ENCODE measurements around the gene PLD3. TPM values are rescaled to one million over a fixed set of nuclear protein-coding genes. Genes with fewer than 3 reads are reported as not detected.
"Not testable (repeated sequence)": the region's sequence is repeated elsewhere in the genome, so short reads cannot be mapped to it uniquely, and the experiment has no call there.

PLD3 gene
- total RNA-seq, 2 donors from 2014 or later, result 193 to 202 TPM

DNA sequence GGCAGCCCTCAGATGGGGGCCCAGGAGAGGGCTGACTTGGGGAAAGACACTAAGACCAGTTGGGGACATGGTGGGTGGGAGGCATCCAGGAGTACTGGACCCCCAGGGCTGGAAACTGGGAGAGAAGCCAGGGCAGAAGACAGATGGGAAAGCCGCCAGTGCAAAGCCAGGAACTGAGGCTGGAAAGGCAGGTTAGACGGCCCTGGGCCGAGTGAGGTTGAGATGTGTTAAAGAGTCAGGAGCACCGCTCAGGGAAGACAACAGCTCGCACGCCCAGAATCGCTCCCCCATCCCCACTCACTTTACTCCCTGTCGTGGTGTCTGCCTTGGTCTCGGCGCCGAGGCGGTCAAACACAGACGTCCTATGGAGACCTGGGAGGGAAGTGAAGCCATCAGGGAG is 24.8 kb upstream of the PLD3 start:
- no peak for ATAC-seq
- intact Hi-C loops (cut with DNase I), result no loop called here
- DNase-seq, result no peak

DNA sequence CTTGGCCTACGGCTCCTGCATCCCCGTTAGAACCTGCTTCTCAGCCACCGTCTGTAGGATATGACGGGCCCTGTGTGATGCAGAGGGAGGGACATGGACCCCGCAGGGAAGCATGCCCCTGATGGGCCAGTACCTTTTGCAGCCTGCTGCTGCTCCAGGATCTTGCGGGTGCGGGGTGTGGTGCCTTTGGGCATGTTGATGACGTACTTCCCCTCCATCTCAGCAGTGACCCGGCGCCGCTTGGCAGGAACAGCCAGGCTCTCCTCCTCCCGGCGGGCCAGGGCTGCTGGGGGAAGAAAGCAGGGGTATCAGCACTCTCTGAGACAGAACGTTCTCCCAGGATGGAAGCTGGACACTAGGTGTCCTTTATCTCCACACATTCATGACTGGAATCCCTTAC is 22.3 kb upstream of the PLD3 start:
- intact Hi-C loops (cut with DNase I), result no loop called here
- ATAC-seq (no peak), DNase-seq (no peak)

DNA sequence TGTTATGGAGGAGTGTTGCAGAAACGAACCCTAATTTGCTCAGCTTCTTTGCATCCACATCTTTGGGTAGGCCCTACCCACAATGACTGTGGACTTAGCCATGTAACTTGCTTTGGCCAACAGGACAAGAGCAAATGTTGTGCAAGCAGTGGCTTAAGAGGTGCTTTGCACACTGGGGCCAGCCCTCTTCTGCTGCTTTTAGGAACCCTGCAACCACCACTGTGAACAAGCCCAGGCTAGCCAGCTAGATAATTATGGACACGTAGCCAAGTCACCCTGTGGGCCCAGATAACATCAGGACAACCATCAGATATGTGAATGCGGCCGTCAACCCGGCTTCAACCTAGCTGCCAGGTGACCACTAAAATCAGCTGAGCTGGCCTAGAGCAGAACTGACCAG is 17.4 kb upstream of the PLD3 start:
- ATAC-seq (no peak), DNase-seq (no peak)
- intact Hi-C loops (cut with DNase I), result no loop called here

DNA sequence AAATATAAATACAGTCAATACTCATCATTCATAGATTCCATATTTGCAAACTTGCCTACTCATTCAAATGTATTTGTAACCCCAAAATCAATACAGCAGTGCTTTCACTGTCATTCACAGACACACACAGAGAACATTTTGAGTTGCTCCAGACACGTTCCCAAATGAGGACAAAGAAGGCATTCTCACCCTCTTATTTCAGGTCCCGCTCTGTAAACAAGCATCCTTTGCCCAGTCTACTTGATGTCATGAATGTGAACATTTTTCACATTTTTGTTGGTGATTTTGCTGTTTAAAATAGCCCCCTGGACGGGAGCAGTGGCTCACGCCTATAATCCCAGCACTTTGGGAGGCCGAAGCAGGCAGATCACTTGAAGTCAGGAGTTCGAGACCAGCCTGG is 15.8 kb upstream of the PLD3 start:
- intact Hi-C loops (cut with DNase I), result no loop called here
- no peak for DNase-seq
- ATAC-seq, result no peak

DNA sequence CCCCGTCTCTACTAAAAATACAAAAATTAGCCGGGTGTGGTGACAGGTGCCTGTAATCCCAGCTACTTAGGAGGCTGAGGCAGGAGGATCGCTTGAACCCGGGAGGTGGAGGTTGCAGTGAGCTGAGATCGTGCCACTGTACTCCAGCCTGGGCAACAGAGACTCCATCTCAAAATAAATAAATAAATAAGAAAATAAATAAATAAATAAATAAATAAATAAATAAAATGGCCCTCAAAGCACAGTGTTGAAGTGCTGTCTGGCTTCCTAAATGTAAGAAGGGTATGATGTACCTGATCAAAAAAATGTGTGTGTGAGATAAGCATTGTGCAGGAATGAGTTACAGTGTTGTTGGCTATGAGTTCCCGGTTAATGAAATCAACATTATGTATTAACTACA is 15.4 kb upstream of the PLD3 start:
- ATAC-seq; intact Hi-C loops (cut with DNase I); DNase-seq: not testable (repeated sequence)

DNA sequence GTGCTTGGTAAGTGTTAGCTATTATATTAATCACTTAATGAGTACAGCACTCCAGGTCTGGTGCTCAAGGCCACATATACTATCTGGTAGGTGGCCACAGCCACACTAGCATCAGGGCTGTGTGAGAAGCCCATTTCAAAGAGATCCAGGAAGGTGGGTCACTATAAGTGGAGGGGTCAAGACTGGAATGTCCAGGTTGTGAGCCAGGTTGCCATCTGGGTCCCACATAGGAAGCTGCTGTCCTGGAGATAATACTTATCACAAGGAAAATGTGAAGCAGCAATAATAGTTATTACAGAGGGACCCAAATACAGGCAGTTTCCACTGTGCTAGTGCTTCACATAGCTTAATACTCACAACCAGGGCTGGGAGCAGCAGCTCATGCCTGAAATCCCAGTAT is 13.4 kb upstream of the PLD3 start:
- DNase-seq, result no peak
- ATAC-seq, result no peak
- intact Hi-C loops (cut with DNase I), result no loop called here

DNA sequence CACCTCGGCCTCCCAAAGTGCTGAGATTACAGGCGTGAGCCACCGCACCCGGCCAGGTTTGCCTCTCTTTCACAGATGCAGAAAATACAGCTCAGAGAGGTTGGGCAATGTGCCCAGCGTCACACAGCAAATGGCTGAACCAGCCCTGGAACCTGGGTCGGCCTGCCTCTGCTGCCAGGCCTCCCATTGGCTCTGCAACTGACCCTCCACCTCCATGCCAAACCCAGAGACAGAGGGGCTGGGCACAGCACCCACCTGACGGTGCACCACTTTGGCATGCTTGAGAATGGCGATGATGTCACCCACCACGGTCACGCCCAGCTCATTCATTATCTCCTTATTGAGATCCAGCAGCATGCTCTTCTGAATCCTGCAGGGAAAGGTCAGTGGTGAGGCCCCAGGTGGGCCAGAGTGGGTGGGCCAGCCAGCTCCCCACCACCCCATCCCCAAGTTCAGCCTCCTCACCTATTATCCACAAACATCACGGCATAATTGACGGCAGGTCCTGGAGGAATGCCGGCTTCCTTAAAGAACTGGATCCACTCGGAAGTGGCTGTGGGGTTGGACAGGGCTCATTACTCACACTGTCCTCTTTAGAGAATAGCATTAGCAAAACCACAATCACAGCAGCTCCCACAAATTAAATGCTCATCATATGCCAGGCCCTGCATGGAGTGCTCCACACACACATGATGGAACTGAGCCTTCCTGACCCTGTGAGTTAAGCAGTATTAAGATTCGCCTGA is 12.5 kb upstream of the PLD3 start:
- DNase-seq, result no peak
- no peak for ATAC-seq
- intact Hi-C loops (cut with DNase I), result no loop called here

DNA sequence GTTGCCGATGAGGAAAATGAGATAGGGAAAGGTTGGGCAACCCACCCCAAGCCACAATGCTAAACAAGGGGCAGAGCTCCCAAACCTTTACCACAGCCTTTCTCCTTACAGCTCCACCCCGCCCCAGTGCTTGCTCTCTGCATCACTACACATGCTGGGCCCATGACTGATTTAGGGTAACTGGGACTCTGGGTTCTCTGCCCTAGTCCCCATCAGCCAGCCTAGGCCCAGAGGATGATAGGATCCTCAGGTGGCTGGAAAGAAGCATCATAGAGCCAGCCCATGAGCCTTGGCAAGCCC is 11.9 kb upstream of the PLD3 start:
- DNase-seq (no peak), ATAC-seq (no peak)
- intact Hi-C loops (cut with DNase I), result no loop called here

DNA sequence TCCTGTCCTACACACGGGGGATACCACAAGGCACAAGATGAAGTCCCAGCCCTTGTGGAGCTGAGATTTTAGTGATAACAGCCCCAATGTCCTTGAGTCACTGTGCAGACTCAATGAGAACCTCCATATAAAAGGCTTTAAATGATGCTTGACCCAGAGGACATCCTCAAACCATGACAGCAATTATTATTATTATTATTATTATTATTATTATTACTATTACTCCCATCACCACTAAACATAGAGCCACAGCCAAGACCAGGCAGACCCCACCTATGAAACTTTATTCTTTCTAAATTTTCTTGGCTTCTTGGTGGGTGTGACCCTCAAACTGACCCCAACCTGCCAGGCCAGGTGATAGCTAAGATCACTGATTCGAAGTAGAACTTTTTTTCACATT is 11.4 kb upstream of the PLD3 start:
- intact Hi-C loops (cut with DNase I), result no loop called here
- DNase-seq (no peak), ATAC-seq (no peak)

DNA sequence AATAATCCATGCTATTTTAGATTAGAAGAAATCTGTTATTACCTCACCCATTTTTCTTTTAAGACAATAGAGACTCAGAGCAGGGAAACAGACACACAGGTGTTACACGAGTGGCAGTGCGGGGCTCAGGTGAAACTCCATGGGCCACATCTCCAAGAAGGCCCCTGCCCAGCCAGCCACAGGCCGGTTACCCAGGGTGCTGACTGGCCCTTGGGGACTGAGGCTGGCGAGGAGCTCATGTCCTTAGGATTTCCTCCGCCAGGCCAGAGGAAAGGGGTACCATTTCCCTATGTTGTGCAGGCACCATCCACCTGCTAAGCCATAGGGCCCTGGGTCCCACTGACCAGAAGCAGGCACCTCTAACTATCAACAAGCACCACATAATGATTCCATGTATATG is 10.9 kb upstream of the PLD3 start:
- intact Hi-C loops (cut with DNase I), result no loop called here
- ATAC-seq (no peak), DNase-seq (no peak)

DNA sequence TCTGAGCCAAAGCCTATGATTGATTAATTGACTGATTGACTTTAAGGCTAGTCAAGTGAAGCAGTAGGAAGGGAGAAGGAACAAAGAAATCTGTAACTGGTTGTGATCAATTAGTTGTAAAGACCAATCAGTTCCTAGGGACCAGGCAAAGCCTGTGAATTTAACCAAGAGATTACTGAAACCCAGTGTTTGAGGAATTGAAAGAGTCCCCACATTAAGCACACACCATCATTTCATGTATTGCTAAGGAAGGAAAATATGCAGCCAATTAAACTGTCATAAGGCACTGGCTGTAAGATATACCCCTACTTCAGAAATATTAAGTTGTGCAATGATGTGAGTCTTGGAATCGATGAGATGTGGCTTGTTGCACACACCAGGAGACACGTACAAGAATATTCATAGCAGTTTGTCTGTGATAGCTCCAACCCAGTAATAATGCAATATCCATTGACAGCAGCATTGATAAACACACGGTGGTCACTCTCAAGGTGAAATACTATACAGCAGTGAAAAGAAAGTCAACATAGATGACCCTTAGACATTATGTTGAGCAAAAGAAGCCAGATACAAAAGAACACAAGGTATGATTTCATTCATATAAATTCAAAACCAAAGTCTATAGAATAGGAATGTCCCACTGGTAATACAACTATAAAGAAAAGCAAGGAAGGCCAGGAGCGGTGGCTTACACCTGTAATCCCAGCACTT is 9.3 kb upstream of the PLD3 start:
- intact Hi-C loops (cut with DNase I), result no loop called here
- ATAC-seq (no peak), DNase-seq (no peak)

DNA sequence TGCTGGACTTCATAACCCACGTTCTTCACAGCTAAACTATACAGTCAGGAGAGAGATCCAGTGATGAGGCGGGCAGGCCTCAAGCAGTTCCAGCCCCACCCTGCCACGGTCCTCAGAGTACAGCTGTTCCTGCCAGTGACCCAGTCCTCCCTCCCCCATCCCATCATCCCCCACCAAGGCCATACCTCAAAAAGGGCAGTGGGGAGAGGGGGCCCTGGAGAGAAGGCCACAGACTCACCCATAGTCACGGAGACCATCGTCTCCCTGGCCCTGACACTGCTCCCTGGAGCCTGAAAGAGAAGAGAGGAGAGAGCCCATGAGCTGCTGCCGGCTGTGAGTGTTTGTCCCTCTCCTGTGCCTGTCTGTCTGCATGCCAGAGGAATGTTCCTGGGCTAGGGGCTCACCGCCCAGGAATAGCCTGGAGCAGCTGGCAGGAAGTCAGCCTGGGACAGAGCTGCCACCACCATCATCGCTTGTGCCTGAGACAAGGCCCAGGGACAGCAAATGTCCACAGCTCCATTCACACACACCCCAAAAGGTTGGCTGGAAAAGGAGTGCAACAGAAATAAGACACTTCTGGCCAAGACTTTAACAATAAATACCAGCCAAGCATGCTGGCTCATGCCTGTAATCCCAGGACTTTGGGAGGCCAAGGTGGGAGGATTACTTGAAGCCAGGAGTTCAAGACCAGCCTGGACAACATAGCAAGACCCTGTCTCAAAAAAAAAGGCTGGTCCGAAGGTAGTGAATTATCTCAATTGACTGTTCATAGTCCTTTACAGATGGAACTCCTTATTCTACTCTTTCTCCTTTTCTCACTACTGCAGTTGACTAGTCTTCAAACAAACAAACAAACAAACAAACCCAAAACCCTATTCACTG is 6.7 kb upstream of the PLD3 start:
- DNase-seq (peak; percentile 73), ATAC-seq (peak; percentile 96 to 98)
- intact Hi-C loops (cut with DNase I), result loop anchor here in 1 of 2 donors (5.0 kb wide), 1 partner anchor 80 kb away; no protein-coding TSS in a partner anchor

DNA sequence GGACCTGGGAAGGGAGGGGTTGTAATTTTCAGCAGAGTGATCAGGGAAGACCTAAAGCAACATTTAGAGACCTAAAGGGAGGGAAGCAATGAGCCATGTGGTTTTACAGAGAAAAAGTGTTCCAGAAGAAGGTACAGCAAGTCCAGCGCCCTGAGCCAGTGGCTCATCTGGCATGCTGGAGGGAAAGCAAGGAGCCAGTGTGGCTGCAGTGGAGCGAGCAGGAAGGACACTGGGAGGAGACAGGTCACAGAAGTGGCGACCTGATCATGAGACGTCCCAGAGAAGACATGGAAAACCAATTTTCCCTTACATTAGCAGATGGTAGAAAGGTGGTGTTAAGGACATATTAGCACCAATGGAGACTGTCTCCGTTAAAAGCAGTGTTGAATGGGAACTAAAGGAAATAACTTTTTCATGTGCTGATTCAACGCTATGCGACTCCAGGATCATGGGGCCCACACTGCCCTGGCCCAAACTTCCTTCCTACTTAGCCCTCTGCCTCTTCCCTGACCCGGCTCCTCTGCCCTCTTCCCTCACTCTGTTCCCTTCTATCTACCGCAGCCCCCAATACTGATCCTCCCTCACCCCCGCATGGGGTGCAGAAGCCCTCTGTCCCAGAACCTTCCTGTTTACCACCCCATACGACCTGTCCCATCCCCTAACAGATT is 5.7 kb upstream of the PLD3 start:
- intact Hi-C loops (cut with DNase I), result loop anchor here in 1 of 2 donors (5.0 kb wide), 1 partner anchor 80 kb away; no protein-coding TSS in a partner anchor
- DNase-seq (no peak), ATAC-seq (no peak)

DNA sequence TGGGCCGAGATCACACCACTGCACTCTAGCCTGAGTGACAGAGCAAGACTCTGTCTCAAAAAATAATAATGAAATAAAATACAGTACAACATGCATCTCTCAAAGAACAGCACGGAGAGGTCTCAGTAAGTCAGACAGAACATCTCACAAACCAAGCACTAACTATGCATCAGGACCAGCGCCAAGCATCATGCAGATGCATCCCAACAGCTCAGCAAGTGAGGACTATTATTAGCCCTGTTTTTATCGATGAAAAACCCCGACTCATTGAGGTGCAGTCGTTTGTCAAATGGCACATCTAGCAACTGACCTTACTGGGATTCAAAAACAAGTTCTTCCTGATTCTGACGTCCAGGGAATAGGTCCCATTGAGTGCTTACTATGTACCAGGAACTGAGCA is 4.1 kb upstream of the PLD3 start:
- no peak for ATAC-seq

DNA sequence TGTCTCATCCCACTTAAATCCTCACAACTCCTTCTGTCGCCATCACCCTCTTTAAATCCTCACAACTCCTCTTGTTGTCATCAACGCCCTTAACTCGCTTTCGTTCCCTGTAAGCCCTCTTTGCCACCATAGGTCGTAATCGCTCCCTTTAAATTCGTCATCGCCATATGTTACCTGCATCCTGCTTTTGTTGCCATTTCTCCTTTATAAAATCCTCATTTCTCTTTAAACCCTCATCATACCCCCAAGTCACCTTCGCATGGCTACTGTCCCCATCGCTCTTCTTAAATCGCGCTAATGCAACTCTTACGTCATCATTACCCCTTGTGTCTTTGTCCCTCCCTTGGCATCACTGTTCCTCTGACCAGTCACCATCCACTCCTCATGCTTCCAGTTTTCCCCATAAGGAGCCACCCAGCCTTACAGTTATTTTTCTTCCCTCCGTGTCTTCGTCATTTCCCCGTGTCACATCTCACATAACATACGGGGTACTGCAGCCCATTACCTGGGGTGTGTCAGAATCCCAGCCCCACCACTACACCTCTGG is 539 bp downstream of the PLD3 start:
- intact Hi-C loops (cut with DNase I), result no loop called here
- DNase-seq, result no peak
- ATAC-seq, result no peak

More for the DNA sequence above, 4.1 kb upstream of the PLD3 start:
- DNase-seq, result no peak
- intact Hi-C loops (cut with DNase I), result loop anchor here in 1 of 2 donors (5.0 kb wide), 1 partner anchor 78 kb away; no protein-coding TSS in a partner anchor

DNA sequence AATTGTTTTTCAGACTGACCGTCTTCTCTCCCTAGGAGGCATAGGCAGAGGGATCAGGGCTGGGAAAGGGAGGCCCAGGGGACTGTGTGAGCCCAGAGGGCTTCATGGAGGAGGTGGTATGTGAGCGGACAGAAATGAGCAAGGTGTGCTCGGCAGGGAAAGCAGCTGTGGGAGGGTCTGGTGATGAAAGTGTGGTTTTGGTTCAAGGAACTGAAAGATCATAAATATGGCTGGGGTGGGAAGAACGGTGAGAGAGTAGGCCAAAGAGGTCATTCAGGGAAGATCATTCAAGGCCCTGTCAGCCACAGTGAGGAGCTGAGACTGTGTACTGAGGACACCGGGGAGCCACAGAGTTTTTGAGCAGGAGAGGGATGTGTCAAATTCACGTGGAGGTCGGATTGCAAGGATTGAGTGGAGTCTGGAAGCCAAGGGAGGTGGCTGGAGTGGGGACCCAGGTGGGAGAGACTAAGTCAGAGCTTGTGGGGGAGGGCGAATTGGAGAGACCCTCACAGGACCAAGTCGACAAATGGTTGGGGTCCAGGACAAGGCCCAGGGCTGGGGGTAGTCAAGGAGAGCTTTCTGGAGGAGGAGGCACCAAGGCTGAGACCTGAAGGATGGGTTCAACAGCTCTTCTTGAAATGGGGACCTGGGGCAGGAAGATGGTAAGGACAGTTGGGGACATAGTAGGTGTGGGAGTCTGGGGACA is 7.6 kb downstream of the PLD3 start:
- ATAC-seq (no peak), DNase-seq (no peak)
- intact Hi-C loops (cut with DNase I), result loop anchor here in 1 of 2 donors (5.0 kb wide), 1 partner anchor 41 kb away; no protein-coding TSS in a partner anchor

DNA sequence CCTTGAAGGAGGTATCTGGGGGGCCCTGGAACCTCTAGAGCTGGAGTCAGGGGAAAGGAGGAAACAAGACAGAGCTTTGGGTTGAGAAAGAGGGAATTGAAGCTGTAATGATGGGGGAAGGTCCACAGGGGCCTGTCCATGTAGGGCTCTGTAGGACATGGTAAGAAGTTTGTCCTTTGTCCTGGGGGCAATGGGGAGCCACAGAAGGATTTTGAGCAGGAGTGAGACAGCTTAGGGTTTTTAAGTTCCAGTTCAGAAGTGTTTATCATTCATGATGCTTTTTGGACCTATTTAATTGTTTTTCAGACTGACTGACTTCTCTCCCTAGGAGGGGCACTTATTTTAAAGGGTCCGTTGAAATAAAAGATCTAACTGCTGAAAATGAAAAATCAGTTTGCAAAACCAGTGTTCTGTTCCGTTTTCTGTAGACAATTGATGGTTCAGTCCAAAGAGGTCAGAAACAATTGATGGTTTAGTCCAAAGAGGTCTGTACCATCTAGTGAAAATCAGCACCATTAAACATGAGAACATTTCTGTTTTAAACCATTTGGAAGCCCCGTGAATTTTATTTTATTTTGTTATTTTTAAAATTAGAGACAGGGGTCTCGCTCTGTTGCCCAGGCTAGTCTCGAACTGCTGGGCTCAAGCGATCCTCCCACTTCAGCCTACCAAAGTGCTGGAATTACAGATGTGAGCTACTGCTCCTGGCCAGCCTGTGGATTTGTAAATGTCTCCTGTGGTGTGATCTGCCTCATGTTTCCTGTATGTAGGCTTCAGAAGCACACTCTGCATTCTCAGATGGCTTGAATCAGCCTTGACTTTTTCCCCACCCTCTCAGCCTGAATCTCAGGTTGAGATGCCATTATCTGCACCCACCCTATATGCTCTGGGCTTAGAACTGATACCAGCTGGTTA is 8.4 kb downstream of the PLD3 start:
- ATAC-seq, result no peak
- no peak for DNase-seq
- intact Hi-C loops (cut with DNase I), result loop anchor here in 1 of 2 donors (5.0 kb wide), 1 partner anchor 40 kb away; no protein-coding TSS in a partner anchor
